Skeletal muscle tissue (tissue), 4 donors: Measurements from ENCODE around the gene TREML2. TPM values are rescaled to one million over a fixed set of nuclear protein-coding genes. Genes with fewer than 3 reads are reported as not detected.

Experiments
- H3K27ac ChIP-seq: one replicate; pipeline ENCODE4 v1.7.0; 2013; ENCODE audit warnings: mild to moderate bottlenecking, low read depth, low read length, inconsistent platforms
- H3K27me3 ChIP-seq, 3 donors: one replicate each; pipeline ENCODE4 v1.7.0; 2013; ENCODE audit warnings: low read length in 3 of 3; ENCODE audit not compliant: control insufficient read depth in 3 of 3, insufficient read depth in 3 of 3
- H3K36me3 ChIP-seq, 3 donors: one replicate each; pipeline ENCODE4 v1.7.0; 2013; ENCODE audit warnings: low read length in 3 of 3; ENCODE audit not compliant: control insufficient read depth in 3 of 3, insufficient read depth in 3 of 3
- H3K4me1 ChIP-seq, 3 donors: one replicate each; pipeline ENCODE4 v1.7.0; 2013; ENCODE audit warnings: low read length in 3 of 3, mild to moderate bottlenecking in 3 of 3; ENCODE audit not compliant: control insufficient read depth in 3 of 3, insufficient read depth in 3 of 3
- H3K4me3 ChIP-seq, 3 donors: one replicate each; pipeline ENCODE4 v1.7.0; 2013; ENCODE audit warnings: low read length in 3 of 3
- H3K9ac ChIP-seq, 3 donors: one replicate each; pipeline ENCODE4 v1.7.0; 2013; ENCODE audit warnings: low read length in 3 of 3, mild to moderate bottlenecking in 3 of 3, moderate library complexity in 2 of 3, low read depth in 1 of 3
- H3K9me3 ChIP-seq, 3 donors: one replicate each; pipeline ENCODE4 v1.7.0; 2013; ENCODE audit warnings: low read length in 3 of 3; ENCODE audit not compliant: control insufficient read depth in 3 of 3
- total RNA-seq: library from RNA; depleted of rRNA; stranded (reverse); fragments of >200 nt; gene quantifications from one replicate; pipeline ENCODE4 v1.2.3, GENCODE V29; 2014
- donor health status: Osteomylitis.

The TREML2 gene
- total RNA-seq, 1 donor from 2014 or later, result under 0.01 TPM

DNA sequence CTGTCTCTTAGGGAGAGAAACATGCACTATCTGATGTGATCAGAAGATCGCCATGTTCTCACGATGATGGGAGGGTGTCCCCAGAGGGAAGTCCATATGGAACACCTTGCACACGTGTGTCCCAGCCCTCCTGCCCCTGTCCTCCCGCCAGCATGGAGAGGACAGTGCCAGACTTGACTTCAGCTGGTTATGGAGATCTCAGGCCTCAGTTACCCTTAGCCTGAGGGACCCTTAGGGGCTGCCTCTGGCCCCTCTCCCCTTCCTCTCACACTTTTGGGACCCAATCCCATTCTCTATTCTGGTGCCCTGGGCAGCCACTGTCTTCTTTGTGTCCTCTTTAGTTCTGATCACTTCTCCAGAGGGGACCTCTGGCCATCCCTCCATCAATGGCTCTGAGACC, 28.8 kb upstream of the TREML2 start:
- H3K27ac ChIP-seq, result no peak overlapping the region

DNA sequence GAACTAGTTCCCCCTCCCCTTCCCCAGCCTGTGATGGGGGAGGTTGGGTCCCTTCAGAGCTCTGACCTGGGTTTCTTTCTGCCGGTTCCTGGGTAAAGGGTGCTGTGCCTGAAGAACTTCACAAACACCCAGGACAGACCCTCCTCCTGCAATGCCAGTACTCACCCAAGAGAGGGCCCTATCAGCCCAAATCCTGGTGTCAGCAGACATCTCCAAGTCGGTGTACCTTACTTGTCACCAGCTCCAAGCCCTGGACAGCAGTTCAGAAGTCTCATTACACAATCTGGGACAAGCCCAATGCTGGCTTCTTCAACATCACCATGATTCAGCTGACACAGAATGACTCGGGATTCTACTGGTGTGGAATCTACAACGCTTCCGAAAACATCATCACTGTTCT, 27.7 kb upstream of the TREML2 start:
- peaks cover 11 to 41% (median 36%) of the 10 kb centered on the region in 3 donors for H3K27me3 ChIP-seq
- H3K27ac ChIP-seq, result no peak overlapping the region
- H3K4me1 ChIP-seq, result no peaks in the 10 kb centered on the region
- no peaks in the 10 kb centered on the region for H3K36me3 ChIP-seq
- no peaks in the 10 kb centered on the region for H3K9me3 ChIP-seq
- no peak overlapping the region for H3K4me3 ChIP-seq
- no peak overlapping the region for H3K9ac ChIP-seq

More for the DNA sequence above, 28.8 kb upstream of the TREML2 start:
- no peaks in the 10 kb centered on the region for H3K36me3 ChIP-seq
- peaks cover 7 to 34% (median 32%) of the 10 kb centered on the region in 3 donors for H3K27me3 ChIP-seq
- H3K9ac ChIP-seq, result no peak overlapping the region
- H3K9me3 ChIP-seq, result no peaks in the 10 kb centered on the region
- no peaks in the 10 kb centered on the region for H3K4me1 ChIP-seq
- H3K4me3 ChIP-seq, result no peak overlapping the region

DNA sequence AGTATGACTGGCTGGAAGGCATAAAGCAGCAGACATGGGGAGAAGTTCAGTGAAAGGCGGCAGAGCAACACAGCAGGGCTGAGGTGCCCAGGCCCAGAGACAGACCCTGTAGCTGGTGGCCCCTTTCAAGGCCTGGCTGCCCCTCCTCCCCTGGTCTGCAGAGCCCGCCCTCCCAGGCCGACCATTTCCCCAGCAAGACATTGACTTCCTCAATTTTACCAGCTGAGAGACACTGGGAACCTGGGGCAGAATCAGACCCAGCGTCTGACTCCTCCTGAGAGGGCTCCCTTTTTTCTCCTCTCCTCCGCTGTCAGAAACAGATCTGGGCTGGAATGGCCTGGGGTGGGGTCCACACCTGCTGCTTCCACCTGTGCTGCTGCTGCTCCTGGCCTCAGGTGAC, 27.1 kb upstream of the TREML2 start, which contains the start of gene TREML4:
TSS of gene TREML4 (plus strand) at position 254 of the 400 bp plus-strand sequence. CDS start at position 333, 79 bp downstream.
- peaks cover 11 to 41% (median 36%) of the 10 kb centered on the region in 3 donors for H3K27me3 ChIP-seq
- H3K9ac ChIP-seq, result no peak within 1 kb of the TSS
- H3K36me3 ChIP-seq, result no peaks in the 10 kb centered on the region
- H3K4me3 ChIP-seq, result no peak within 1 kb of the TSS
- no peaks in the 10 kb centered on the region for H3K9me3 ChIP-seq
- no peak within 1 kb of the TSS for H3K27ac ChIP-seq
- no peaks in the 10 kb centered on the region for H3K4me1 ChIP-seq

DNA sequence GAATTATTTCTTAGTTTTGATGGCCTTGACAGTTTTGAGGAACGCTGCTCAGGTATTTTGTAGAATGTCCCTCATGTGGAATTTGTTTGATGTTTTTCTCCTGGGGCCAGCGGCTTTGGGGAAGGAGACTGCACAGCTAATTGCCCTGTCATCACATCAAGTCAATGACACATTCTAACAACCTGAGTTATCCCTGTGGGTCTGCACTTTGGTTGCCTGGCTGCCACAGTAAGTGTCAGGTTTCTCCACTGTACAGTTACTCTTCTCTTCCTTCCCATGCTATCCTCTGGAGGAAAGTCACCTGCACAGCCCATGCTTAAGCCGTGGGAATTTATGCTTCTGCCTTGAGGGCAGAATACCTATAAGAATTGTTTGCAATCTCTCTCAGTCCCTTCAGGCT, 25.8 kb upstream of the TREML2 start:
- H3K9me3 ChIP-seq, result no peaks in the 10 kb centered on the region
- no peak overlapping the region for H3K27ac ChIP-seq
- H3K4me3 ChIP-seq, result no peak overlapping the region
- peaks cover 11 to 44% (median 33%) of the 10 kb centered on the region in 3 donors for H3K27me3 ChIP-seq
- no peaks in the 10 kb centered on the region for H3K36me3 ChIP-seq
- no peak overlapping the region for H3K9ac ChIP-seq
- H3K4me1 ChIP-seq, result no peaks in the 10 kb centered on the region

DNA sequence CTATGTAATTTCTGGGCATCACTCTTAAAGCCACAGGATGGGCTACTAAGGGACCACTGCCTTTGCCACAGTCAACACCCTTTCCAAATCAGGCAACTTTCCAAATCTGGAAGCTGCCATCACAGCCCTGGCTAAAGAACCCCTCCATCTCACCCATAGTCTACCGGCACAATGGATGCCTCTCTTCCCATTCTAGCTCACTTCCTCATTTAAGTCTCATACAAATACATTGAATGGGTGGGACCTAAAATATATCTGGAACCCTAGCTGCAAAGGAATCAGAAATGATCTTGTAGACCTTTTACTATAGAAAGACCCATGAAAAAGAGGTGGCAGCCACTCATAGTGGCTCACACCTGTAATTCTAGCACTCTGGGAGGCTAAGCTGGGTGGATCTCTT, 23.9 kb upstream of the TREML2 start:
- H3K4me3 ChIP-seq, result no peak overlapping the region
- no peak overlapping the region for H3K27ac ChIP-seq
- H3K9me3 ChIP-seq, result peaks cover 0 to 7% (median 0%) of the 10 kb centered on the region in 3 donors
- no peaks in the 10 kb centered on the region for H3K4me1 ChIP-seq
- H3K9ac ChIP-seq, result no peak overlapping the region
- peaks cover 11 to 39% (median 26%) of the 10 kb centered on the region in 3 donors for H3K27me3 ChIP-seq
- no peaks in the 10 kb centered on the region for H3K36me3 ChIP-seq

DNA sequence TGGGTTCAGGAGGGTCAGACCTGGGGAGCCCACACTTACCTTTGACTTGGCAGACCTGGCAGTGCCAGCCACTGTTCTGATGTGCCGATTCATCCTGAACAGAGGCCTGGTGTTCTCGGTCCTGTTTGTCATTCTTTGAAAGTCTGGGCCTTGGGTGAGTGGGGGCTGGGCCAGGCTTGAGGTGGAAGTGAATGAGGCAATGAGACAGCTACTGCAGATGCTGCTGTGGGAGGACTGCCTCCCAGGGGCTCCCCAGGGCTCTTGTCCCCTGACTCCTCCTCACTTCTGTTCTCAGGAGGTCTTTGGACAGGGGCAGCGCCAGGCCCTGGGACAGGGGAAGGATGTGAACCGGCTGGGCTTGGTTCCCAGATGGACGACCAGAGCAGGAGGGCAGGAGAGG, 21.6 kb upstream of the TREML2 start:
- H3K9me3 ChIP-seq, result peaks cover 0 to 7% (median 0%) of the 10 kb centered on the region in 3 donors
- no peak overlapping the region for H3K9ac ChIP-seq
- H3K36me3 ChIP-seq, result no peaks in the 10 kb centered on the region
- no peak overlapping the region for H3K4me3 ChIP-seq
- peaks cover 5 to 20% (median 13%) of the 10 kb centered on the region in 3 donors for H3K27me3 ChIP-seq
- H3K27ac ChIP-seq, result no peak overlapping the region
- H3K4me1 ChIP-seq, result no peaks in the 10 kb centered on the region

DNA sequence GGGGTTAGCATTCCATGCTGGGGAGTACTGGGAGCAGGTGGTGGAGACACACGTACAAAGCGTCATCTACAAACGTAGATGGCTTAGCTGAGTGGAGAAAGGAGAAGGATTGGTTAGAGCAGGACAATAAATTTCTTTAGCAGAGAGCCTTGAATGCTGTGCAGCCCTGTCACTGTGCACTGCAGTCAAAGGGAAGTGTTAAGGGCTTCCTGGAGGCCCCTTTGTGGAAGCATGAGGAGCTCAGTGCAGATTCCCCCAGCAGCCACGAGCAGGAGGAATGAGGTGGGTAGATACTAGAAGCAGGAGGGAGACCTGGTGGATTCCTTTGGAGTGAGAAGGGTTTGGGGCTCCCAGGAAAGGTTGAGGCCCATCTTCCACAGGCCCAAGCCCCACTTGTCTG, 21.1 kb upstream of the TREML2 start:
- Histone ChIP-seq H3K4me1 (no peaks in the 10 kb centered on the region), H3K27me3 (peaks cover 4 to 15% (median 9%) of the 10 kb centered on the region in 3 donors), H3K9me3 (peaks cover 0 to 7% (median 0%) of the 10 kb centered on the region in 3 donors), H3K4me3 (no peak overlapping the region), H3K9ac (no peak overlapping the region), H3K36me3 (no peaks in the 10 kb centered on the region), H3K27ac (no peak overlapping the region)

DNA sequence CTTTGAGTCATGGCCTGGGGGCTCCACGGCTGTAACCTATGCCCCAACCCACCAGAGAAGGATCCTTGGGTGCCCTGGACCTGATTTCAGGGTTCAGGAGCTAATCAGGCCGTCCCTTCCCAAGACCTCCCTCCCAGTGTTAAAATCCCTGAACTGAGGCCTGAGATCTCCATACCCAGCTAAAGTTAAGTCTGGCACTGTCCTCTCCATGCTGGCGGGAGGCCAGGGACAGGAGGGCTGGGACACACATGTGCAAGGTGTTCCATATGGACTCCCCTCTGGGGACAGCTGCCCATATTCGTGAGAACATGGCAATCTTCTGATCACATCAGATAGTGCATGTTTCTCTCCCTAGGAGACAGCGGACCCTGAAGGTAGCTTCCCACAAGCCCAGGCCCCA, 15.7 kb upstream of the TREML2 start:
- no peak overlapping the region for H3K4me3 ChIP-seq
- H3K27me3 ChIP-seq, result peaks cover 0 to 4% (median 3%) of the 10 kb centered on the region in 3 donors
- H3K36me3 ChIP-seq, result no peaks in the 10 kb centered on the region
- H3K9ac ChIP-seq, result no peak overlapping the region
- no peaks in the 10 kb centered on the region for H3K4me1 ChIP-seq
- no peak overlapping the region for H3K27ac ChIP-seq
- peaks cover 0 to 8% (median 2%) of the 10 kb centered on the region in 3 donors for H3K9me3 ChIP-seq

DNA sequence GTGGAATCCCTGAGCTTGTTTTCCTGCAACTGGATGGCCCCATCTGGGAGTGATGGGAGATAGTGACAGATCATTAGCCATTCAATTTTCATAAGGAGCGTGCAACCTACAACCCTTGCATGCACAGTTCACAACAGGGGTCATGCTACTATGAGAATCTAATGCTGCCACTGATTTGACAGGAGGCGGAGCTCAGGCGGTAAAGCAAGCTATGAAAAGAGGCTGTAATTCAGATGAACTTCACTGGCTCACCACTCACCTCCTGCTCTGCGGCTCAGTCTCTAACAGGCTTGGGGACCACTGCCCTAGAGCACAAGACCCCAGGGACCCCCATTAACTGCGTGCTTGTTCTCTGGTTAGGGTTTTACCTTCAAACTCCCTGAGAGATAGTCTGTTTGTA, 14.8 kb upstream of the TREML2 start:
- Histone ChIP-seq H3K36me3 (no peaks in the 10 kb centered on the region), H3K4me3 (no peak overlapping the region), H3K4me1 (no peaks in the 10 kb centered on the region), H3K9ac (no peak overlapping the region), H3K27me3 (peaks cover 0 to 4% (median 3%) of the 10 kb centered on the region in 3 donors), H3K9me3 (peaks cover 0 to 8% (median 2%) of the 10 kb centered on the region in 3 donors), H3K27ac (no peak overlapping the region)

DNA sequence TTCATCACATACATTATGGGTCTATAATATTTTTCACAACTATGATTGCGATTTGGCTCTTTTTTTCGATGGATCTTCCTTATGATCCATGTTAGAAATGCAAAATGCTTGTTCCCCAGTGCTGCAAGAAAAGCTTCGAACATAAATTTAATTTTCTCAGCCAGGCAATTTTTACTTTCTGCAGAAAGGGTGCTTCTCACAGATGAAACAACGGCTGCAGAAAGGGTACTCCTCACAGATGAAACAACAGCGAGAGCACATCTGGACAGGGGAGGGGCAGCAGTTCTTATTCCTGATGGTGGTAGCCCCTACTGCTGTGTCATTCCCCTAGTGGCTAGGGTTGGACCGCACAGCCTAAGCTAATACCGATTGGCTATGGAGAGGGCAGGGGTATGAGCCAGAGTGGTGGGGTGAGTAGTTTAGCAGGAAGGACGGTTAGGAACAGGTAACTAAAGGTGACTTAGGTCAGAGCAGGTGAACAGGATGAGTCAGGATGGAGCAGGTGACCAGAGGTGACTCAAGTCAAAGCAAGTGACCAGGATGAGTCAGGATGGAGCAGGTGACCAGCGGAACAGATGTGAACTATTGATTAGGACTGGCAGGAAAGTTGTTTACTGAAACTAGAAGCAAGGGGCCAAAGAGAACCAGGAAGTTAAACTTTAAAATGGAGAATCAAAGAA, 13.8 kb upstream of the TREML2 start:
- H3K27me3 ChIP-seq, result peaks cover 0 to 4% (median 3%) of the 10 kb centered on the region in 3 donors
- peaks cover 0 to 2% (median 2%) of the 10 kb centered on the region in 3 donors for H3K9me3 ChIP-seq
- H3K4me3 ChIP-seq, result no peak overlapping the region
- H3K27ac ChIP-seq, result no peak overlapping the region
- no peaks in the 10 kb centered on the region for H3K4me1 ChIP-seq
- no peak overlapping the region for H3K9ac ChIP-seq
- H3K36me3 ChIP-seq, result no peaks in the 10 kb centered on the region
